CD14-positive monocyte (primary cell): ENCODE results near the gene HDAC4. TPM values are rescaled to one million over a fixed set of nuclear protein-coding genes. Genes with fewer than 3 reads are reported as not detected.
A peak's percentile ranks its signal among the peaks of the same experiment; 100 is the strongest.

Source experiments
- DNase-seq, 3 donors: peaks; one replicate each; pipeline ENCODE4 v3.0.0-alpha.2; 2011 to 2022
- H2AFZ ChIP-seq: 2 replicates; pipeline ENCODE4 v1.6.0; 2012; ENCODE audit warnings: mild to moderate bottlenecking, low read depth, low read length, inconsistent platforms; ENCODE audit not compliant: insufficient read depth, poor library complexity, severe bottlenecking
- H3K27ac ChIP-seq, 2 donors: 1 replicate in 1 of 2; 2 replicates in 1 of 2; pipeline ENCODE4 v1.5.1; 2012 to 2013; ENCODE audit warnings: low read length in 2 of 2, control low read depth in 1 of 2, inconsistent platforms in 1 of 2, low read depth in 1 of 2, mild to moderate bottlenecking in 1 of 2
- H3K27me3 ChIP-seq, 2 donors: one replicate each; pipeline versions ENCODE4 v1.6.0 to v1.6.1; 2011 to 2013; ENCODE audit warnings: low read length in 2 of 2; ENCODE audit not compliant: control insufficient read depth in 2 of 2, insufficient read depth in 2 of 2
- H3K36me3 ChIP-seq, 2 donors: replicated peaks in 1 of 2; 1 replicate in 1 of 2; 2 replicates in 1 of 2; pipeline versions ENCODE4 v1.5.1 to v1.6.1; 2012 to 2013; ENCODE audit warnings: low read length in 2 of 2, control low read depth in 1 of 2, inconsistent platforms in 1 of 2, mild to moderate bottlenecking in 1 of 2; ENCODE audit not compliant: insufficient read depth in 2 of 2, control insufficient read depth in 1 of 2
- H3K4me1 ChIP-seq, 2 donors: 1 replicate in 1 of 2; 2 replicates in 1 of 2; pipeline versions ENCODE4 v1.5.1 to v1.6.1; 2012 to 2013; ENCODE audit warnings: low read length in 2 of 2, control low read depth in 1 of 2, inconsistent platforms in 1 of 2, mild to moderate bottlenecking in 1 of 2, moderate library complexity in 1 of 2; ENCODE audit not compliant: insufficient read depth in 2 of 2, control insufficient read depth in 1 of 2
- H3K4me2 ChIP-seq: replicated peaks from 2 replicates; pipeline ENCODE3; 2012; ENCODE audit warnings: low read length, moderate library complexity, mild to moderate bottlenecking; ENCODE audit not compliant: poor library complexity, severe bottlenecking; ENCODE audit errors: extremely low read depth
- H3K4me3 ChIP-seq, 3 experiments: fragments of 200-600 bp in 1 of 3; sonication (generic) in 1 of 3; replicated peaks in 1 of 3; 1 replicate in 2 of 3; 2 replicates in 1 of 3; pipeline ENCODE4 v1.5.1; 2011 to 2013; ENCODE audit warnings: low read length in 3 of 3, mild to moderate bottlenecking in 3 of 3, control low read depth in 2 of 3, low read depth in 2 of 3, inconsistent platforms in 1 of 3, moderate library complexity in 1 of 3
- H3K79me2 ChIP-seq: 2 replicates; pipeline ENCODE4 v1.6.0; 2012; ENCODE audit warnings: mild to moderate bottlenecking, control low read depth, inconsistent platforms, low read length, moderate library complexity; ENCODE audit not compliant: insufficient read depth
- H3K9ac ChIP-seq: 2 replicates; pipeline ENCODE4 v1.6.0; 2017; ENCODE audit warnings: low read length, mild to moderate bottlenecking; ENCODE audit not compliant: insufficient read depth, poor library complexity, severe bottlenecking
- H3K9me3 ChIP-seq, 2 donors: replicated peaks in 1 of 2; 1 replicate in 1 of 2; 2 replicates in 1 of 2; pipeline versions ENCODE4 v1.5.1 to v1.6.1; 2012 to 2013; ENCODE audit warnings: low read length in 2 of 2, control low read depth in 1 of 2; ENCODE audit not compliant: control insufficient read depth in 1 of 2, insufficient read depth in 1 of 2
- H4K20me1 ChIP-seq: 2 replicates; pipeline ENCODE4 v1.6.0; 2012; ENCODE audit warnings: mild to moderate bottlenecking, low read length, control low read depth, moderate library complexity; ENCODE audit not compliant: insufficient read depth
- H3K27ac Mint-ChIP-seq, 7 donors: one replicate each; pipeline ENCODE4 v1.8.0; 2020; ENCODE audit warnings: mild to moderate bottlenecking in 7 of 7, mixed read lengths in 7 of 7, moderate library complexity in 6 of 7, inconsistent platforms in 2 of 7
- H3K27me3 Mint-ChIP-seq, 3 donors: one replicate each; pipeline ENCODE4 v1.8.0; 2021 to 2022; ENCODE audit warnings: low read depth in 3 of 3, mild to moderate bottlenecking in 3 of 3, mixed read lengths in 3 of 3, moderate library complexity in 3 of 3, inconsistent platforms in 1 of 3
- H3K36me3 Mint-ChIP-seq, 2 donors: one replicate each; pipeline ENCODE4 v1.8.0; 2020; ENCODE audit warnings: mixed read lengths in 2 of 2, inconsistent platforms in 1 of 2, mild to moderate bottlenecking in 1 of 2
- H3K4me1 Mint-ChIP-seq: one replicate; pipeline ENCODE4 v1.8.0; 2020; ENCODE audit warnings: mild to moderate bottlenecking, mixed read lengths
- H3K4me3 Mint-ChIP-seq, 2 donors: one replicate each; pipeline ENCODE4 v1.8.0; 2020; ENCODE audit warnings: mild to moderate bottlenecking in 2 of 2, mixed read lengths in 2 of 2, moderate library complexity in 1 of 2
- H3K9me3 Mint-ChIP-seq, 7 donors: one replicate each; pipeline ENCODE4 v1.8.0; 2020 to 2022; ENCODE audit warnings: mixed read lengths in 7 of 7, mild to moderate bottlenecking in 6 of 7, moderate library complexity in 6 of 7, inconsistent platforms in 2 of 7
- WGBS: methylation state at CpG from one replicate; pipeline ENCODE4 v1.1.5; 2013; ENCODE audit warnings: missing lambda C conversion rate; ENCODE audit not compliant: insufficient coverage; 5-methylcytosine and 5-hydroxymethylcytosine counted together
- intact Hi-C, 2 donors: fragments of 100-400 bp; cut with micrococcal nuclease; formaldehyde crosslinking; loops; one replicate each; pipeline versions ENCODE4 v1.15.0 to v1.15.1; 2023
- polyA plus RNA-seq, 3 donors: library from polyadenylated mRNA; depleted of rRNA in 1 of 3; unstranded in 2 of 3; stranded (reverse) in 1 of 3; fragments of 300-500 nt in 2 of 3; fragments of >200 nt in 1 of 3; fragmentation: Illumina TruSeq in 2 of 3; gene quantifications; 1 replicate in 2 of 3; 2 replicates in 1 of 3; pipeline ENCODE4 v1.2.3, GENCODE V29; 2012 to 2021
- TF ChIP-seq, protein P1 (sequence below): fragments of 200-600 bp; IDR thresholded peaks from one replicate; pipeline ENCODE4 v1.8.0; 2022; ENCODE audit warnings: antibody characterized with exemption, mild to moderate bottlenecking

The HDAC4 gene
- polyA plus RNA-seq, 3 donors, result 3.3 to 23.0 (median 4.5) TPM

DNA sequence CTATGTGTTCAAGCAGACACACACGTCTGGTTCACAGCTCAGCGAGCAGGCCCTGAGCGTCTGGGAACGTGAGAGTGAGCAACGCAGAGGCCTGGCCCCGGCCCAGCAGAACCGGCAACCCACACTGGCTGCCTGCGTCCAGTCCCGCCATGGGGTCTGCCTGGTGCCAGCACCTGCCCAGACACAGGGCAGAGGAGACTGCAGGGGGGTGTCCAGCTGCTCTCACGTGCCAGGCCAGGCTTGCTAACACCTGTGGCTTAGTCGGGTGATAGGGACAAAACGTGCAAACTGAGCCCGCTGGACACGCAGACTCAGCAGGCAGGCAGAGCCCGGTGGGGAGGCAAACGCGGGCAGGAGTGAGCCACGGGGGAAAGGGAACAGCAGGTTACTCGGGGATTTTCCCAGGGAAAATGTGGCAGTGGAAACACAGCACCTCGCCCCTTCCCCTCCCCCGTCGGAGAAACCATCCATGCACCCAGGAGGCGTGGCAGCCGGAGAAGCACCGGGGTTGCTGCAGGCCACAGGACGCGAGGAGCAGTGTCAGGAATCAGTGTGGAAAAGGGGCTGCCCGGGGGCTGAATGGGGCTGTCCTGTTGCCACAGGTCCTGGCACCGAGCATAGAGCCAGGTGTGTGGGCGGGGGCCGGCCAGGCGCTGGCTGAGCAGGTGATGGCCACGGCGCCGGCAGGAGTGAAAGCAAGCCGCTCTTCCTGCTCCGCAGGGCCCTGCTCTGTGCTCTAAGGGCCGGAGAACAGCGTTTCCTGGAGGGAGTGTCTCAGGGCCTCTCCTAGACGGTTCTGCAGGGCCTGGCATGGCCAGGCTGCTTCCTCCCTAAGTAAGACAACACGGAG lies 154.7 kb downstream of the HDAC4 start:
- no peak overlapping the region for H3K4me2 ChIP-seq
- H3K4me1 ChIP-seq, result peaks cover 68 to 86% of the 10 kb centered on the region in 2 donors
- peak overlapping the region; percentile 11 to 60 for H3K4me3 Mint-ChIP-seq

DNA sequence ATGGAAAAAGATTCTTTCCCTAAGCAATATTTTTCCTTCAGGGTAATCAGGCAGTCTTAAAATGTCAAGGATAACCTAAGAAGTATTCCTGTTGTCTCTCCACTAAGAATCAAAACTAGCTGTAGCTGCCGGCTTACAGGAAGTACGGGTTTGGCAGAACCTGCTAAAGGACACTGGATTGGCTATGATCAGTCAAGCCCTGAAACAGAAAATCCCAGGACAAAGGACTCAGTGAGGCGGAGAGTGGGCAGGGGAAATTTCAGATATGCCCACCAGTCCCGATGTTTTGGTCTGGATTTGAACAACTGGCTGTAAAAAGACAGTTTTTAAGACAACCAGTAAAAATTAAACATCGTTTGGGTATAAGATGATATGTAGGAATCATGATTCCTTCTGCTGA lies 155.7 kb downstream of the HDAC4 start:
- H3K27ac Mint-ChIP-seq, result peak overlapping the region in 3 of 7 donors; percentile 21 to 79 (median 55)
- peaks cover 100% of the 10 kb centered on the region for H3K79me2 ChIP-seq
- no peak overlapping the region for H2AFZ ChIP-seq
- WGBS, result 75% methylated on average over 2 of the region's 5 CpGs
- peaks cover 43 to 52% of the 10 kb centered on the region in 2 donors for H3K36me3 Mint-ChIP-seq
- H3K4me2 ChIP-seq, result no peak overlapping the region
- H3K4me3 ChIP-seq, result no peak overlapping the region
- intact Hi-C loops, result no loop called here
- H4K20me1 ChIP-seq, result peaks cover 16% of the 10 kb centered on the region
- peaks cover 0 to 5% (median 0%) of the 10 kb centered on the region in 7 donors for H3K9me3 Mint-ChIP-seq
- peaks cover 0 to 1% (median 0%) of the 10 kb centered on the region in 3 donors for H3K27me3 Mint-ChIP-seq
- H3K36me3 ChIP-seq, result peaks cover 20 to 31% of the 10 kb centered on the region in 2 donors
- DNase-seq, result no peak
- H3K4me1 Mint-ChIP-seq, result peaks cover 93% of the 10 kb centered on the region
- H3K9me3 ChIP-seq, result no peaks in the 10 kb centered on the region
- no peak overlapping the region for H3K4me3 Mint-ChIP-seq
- peak overlapping the region in 1 of 2 donors; percentile 52 for H3K27ac ChIP-seq
- H3K4me1 ChIP-seq, result peaks cover 68 to 86% of the 10 kb centered on the region in 2 donors
- H3K27me3 ChIP-seq, result no peaks in the 10 kb centered on the region
- no peak overlapping the region for H3K9ac ChIP-seq
- TF ChIP-seq, protein P1, sequence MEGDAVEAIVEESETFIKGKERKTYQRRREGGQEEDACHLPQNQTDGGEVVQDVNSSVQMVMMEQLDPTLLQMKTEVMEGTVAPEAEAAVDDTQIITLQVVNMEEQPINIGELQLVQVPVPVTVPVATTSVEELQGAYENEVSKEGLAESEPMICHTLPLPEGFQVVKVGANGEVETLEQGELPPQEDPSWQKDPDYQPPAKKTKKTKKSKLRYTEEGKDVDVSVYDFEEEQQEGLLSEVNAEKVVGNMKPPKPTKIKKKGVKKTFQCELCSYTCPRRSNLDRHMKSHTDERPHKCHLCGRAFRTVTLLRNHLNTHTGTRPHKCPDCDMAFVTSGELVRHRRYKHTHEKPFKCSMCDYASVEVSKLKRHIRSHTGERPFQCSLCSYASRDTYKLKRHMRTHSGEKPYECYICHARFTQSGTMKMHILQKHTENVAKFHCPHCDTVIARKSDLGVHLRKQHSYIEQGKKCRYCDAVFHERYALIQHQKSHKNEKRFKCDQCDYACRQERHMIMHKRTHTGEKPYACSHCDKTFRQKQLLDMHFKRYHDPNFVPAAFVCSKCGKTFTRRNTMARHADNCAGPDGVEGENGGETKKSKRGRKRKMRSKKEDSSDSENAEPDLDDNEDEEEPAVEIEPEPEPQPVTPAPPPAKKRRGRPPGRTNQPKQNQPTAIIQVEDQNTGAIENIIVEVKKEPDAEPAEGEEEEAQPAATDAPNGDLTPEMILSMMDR, result no peak

More for the DNA sequence above, 154.7 kb downstream of the HDAC4 start:
- Mint-ChIP-seq H3K27me3 (peaks cover 0 to 1% (median 0%) of the 10 kb centered on the region in 3 donors), H3K27ac (peak overlapping the region in 6 of 7 donors; percentile 40 to 79 (median 47)), H3K9me3 (peaks cover 0 to 5% (median 0%) of the 10 kb centered on the region in 7 donors), H3K36me3 (peaks cover 45 to 58% of the 10 kb centered on the region in 2 donors), H3K4me1 (peaks cover 93% of the 10 kb centered on the region)
- intact Hi-C loops, result no loop called here
- Histone ChIP-seq H3K79me2 (peaks cover 100% of the 10 kb centered on the region), H4K20me1 (peaks cover 16% of the 10 kb centered on the region), H2AFZ (no peak overlapping the region), H3K4me3 (no peak overlapping the region), H3K27me3 (no peaks in the 10 kb centered on the region), H3K9me3 (no peaks in the 10 kb centered on the region), H3K9ac (no peak overlapping the region), H3K27ac (peak overlapping the region in 1 of 2 donors; percentile 52), H3K36me3 (peaks cover 20 to 31% of the 10 kb centered on the region in 2 donors)
- 87% methylated on average over 37 of the region's 41 CpGs for WGBS
- TF ChIP-seq, protein P1, result no peak
- DNase-seq, result no peak
